GM10248 (cell line): ENCODE measurements around the gene RBSN.

Experiments used
- CTCF ChIA-PET: fragments of 300-600 bp; sonication (Branson Sonifier 250); formaldehyde crosslinking; extraction: SDS; loops from one replicate; lab custom pipeline; 2021; ENCODE audit warnings: antibody characterized with exemption; lab: Yijun Ruan, JAX
- POLR2A ChIA-PET: fragments of 350-650 bp; sonication (Branson Sonifier 250); formaldehyde crosslinking; extraction: SDS; loops from one replicate; lab custom pipeline; 2020; ENCODE audit warnings: antibody characterized with exemption; lab: Yijun Ruan, JAX
- DNase-seq: peaks from one replicate; pipeline ENCODE4 v3.0.0; 2012; ENCODE audit errors: extremely low spot score
- CTCF ChIP-seq: IDR thresholded peaks from 2 replicates; pipeline ENCODE4 v1.5.1; 2012; ENCODE audit warnings: mild to moderate bottlenecking, low read depth; ENCODE audit errors: extremely low read depth, missing control alignments, control extremely low read depth

The RBSN gene

DNA sequence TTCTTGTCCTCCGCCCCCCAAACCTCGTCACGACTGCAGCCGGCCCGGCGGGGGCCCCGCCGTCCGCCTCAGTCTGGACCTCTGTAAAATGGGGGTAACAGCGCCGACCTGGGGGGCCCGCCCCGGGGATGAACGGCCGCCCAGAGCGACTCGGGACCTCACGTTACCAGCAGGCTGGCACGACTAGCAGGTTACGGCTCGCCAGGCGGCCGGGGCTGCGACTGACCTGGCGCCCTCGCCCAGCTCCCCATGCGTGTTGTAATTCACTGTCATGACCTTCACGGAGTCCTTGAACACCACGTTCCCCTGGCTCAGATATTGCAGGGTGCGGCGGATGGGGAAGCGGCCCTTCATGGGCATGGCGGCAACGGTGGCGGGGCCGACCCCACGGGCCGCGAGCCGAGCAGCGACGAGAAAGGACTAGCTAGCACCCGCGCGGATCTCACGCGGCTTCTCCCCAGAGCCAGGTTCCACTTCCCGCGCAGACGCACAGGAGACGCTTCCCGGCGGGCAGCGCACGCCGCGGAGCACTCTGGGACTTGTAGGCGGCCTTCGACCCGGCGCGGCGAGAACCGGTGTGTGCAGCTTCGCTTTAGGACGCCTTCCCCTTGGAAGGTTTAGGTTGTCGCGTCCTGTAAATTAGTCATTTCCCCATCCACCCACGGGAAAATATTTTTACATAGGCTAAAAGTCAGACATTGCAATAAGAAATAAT is 34.0 kb downstream of the RBSN start, which contains the start of gene MRPS25:
Gene MRPS25, minus strand, starts transcription at position 481 of the 715 bp plus-strand sequence. Its CDS starts 121 bp downstream, at position 360.
- no peak for TF ChIP-seq CTCF
- ChIA-PET CTCF (interaction anchor here (0.9 to 2.8 kb wide), 5 partner anchors 8 to 112 kb away, joined by 3 to 26 read pairs (median 3); no protein-coding TSS in a partner anchor), POLR2A (interaction anchor here (1.0 to 1.2 kb wide), 2 partner anchors 10 to 14 kb away, joined by 3 to 4 read pairs; no protein-coding TSS in a partner anchor)
- peak; percentile 96 for DNase-seq

- ChIA-PET CTCF (interaction anchor here (0.9 to 2.8 kb wide), 4 partner anchors 13 to 111 kb away, joined by 3 to 26 read pairs (median 3); no protein-coding TSS in a partner anchor), POLR2A (interaction anchor here (1.0 to 1.2 kb wide), 3 partner anchors 9 to 14 kb away, joined by 3 to 4 read pairs (median 3); no protein-coding TSS in a partner anchor)
- no peak for DNase-seq
- TF ChIP-seq CTCF: no peak
Measured at GRCh38 chr3:15064299-15064834, 34.6 kb downstream of the RBSN start.

DNA sequence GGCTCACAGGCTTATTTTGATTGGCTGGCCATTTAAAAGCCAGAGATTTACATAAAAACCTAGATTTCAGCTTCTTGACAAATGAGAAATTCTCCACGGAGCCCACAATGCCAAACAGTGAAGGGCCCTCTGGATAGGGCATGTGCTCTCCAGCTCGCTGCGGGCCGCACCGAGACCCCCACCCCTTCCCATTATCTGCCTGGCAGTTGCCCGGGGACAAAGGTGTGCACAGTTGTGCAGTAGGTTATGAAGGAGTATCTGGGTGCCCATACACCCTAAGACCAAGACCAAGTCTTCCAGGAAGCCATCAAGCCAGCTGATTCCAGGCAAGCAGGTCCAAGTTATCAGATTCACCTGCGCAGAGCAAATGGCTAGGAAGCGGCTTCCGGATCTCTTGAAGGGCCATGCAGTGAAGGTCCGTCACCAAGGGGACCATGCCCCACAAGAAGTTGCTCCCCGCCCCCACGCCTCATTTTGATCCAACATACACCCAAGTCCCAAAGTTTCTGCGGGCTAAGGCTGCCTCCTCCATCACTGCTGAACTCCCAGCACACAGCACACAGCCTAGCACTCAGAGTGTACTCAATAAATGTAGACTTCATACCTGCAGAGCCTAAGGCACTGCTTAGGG is 35.2 kb downstream of the RBSN start:
- no peak for TF ChIP-seq CTCF
- POLR2A ChIA-PET: interaction anchor here (1.1 kb wide), 1 partner anchor 13 kb away, joined by 3 read pairs; no protein-coding TSS in a partner anchor
- CTCF ChIA-PET: interaction anchor here (1.2 to 2.8 kb wide), 2 partner anchors 12 to 111 kb away, joined by 3 to 26 read pairs; no protein-coding TSS in a partner anchor
- DNase-seq: no peak

DNA sequence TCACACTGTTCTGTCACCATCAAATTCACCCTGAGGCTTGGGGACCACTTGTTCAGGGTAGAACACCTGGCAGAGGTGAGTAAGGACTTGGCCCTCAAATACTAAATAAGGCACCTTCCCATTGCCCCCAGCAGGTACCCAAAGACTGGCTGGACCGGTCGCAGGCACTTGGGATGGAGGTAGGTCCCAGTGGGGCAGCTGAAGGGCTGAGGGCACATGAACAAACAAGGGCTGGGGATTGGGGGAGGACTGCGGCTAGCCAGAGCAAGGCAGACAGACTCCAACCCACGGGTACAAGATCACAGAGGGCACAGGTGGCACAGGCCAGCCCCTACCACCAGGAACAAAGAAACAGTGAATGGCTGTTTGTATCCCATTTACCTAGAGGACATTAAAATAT is 35.7 kb downstream of the RBSN start:
- DNase-seq: no peak
- CTCF ChIA-PET: interaction anchor here (2.8 kb wide), 1 partner anchor 12 kb away, joined by 26 read pairs; no protein-coding TSS in a partner anchor
- no peak for TF ChIP-seq CTCF

GRCh38 chr3:15060029-15060428 is 38.9 kb downstream of the RBSN start:
- DNase-seq: no peak
- CTCF ChIA-PET: interaction anchor here (1.2 to 2.5 kb wide), 4 partner anchors 9 to 14 kb away, joined by 3 to 9 read pairs (median 4); no protein-coding TSS in a partner anchor
- no peak for TF ChIP-seq CTCF
- POLR2A ChIA-PET: no interaction called here

More for the DNA sequence above, 35.7 kb downstream of the RBSN start:
- POLR2A ChIA-PET: interaction anchor here (1.1 kb wide), 1 partner anchor 12 kb away, joined by 3 read pairs; no protein-coding TSS in a partner anchor
